ENCODE data around the gene KRTAP12-2.
"Not testable (repeated sequence)": the region's sequence is repeated elsewhere in the genome, so short reads cannot be mapped to it uniquely, and the experiment has no call there.

Gene KRTAP12-2

GRCh38 chr21:44699502-44700001 lies 32.8 kb upstream of the KRTAP12-2 start:
- no peaks in the 10 kb centered on the region for H3K36me3 ChIP-seq (replicated peaks)
- H3K4me3 ChIP-seq (ENCODE audit: low read depth, low read length) = no peak overlapping the region
- no peak for TF ChIP-seq CTCF (IDR thresholded peaks at IDR 0.05; ENCODE audit: low read depth, low read length, missing control alignments)
- H3K27me3 ChIP-seq (replicated peaks) = peaks cover 67% of the 10 kb centered on the region
- no peak overlapping the region for H3K27ac ChIP-seq
- in situ Hi-C loops (cut with HindIII; ENCODE audit: low pct_ligation_motif_present, low sequenced_read_pairs) = no loop called here
- no peak for DNase-seq

DNA sequence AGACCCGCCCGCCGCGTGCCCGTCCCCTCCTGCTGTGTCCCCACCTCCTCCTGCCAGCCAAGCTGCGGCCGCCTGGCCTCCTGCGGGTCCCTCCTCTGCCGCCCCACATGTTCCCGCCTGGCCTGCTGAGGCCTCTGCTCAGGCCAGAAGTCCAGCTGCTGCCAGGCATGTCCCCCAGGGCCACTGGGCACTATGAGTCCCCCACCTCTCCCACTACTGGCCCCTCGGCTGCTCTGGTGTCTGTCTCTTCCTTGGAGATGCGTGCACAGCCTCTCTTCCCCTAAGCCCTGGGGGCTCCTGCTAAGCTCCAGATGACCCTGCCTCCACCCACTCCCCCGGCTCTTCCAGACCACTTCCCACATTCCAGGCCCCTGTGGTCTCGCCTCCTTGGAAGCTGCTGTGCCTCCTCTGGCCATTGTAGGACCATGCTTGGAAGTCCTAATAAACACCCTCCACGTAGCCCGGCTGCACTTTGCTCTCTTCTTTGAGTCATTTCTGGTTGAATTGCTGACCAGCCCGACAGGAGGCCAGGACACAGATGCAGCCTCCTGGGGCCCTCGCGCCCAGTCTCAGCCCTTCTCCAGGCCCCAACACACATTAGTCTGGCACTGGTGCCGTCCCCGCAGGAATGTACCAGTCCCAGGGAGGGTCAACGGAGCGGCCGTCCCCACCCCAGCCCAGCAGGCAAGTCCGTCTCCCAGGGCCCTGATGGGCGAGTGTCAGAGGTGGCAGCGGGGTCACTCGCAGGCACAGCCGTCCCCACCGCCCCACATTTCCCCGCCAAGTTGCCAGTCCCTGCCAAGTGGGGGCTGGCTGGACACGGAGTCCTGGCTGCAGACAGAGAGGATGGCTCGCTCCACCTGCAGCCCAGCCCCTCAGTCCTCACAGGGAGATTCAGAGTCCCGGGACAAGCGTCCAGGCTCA lies 31.3 kb upstream of the KRTAP12-2 start:
- TF ChIP-seq CTCF (IDR thresholded peaks at IDR 0.05; ENCODE audit: low read depth, low read length, missing control alignments) = no peak
- Histone ChIP-seq H3K27ac (no peak overlapping the region), H3K36me3 (replicated peaks) (no peaks in the 10 kb centered on the region), H3K27me3 (replicated peaks) (peaks cover 52% of the 10 kb centered on the region), H3K4me3 (ENCODE audit: low read depth, low read length) (no peak overlapping the region)
- in situ Hi-C loops (cut with HindIII; ENCODE audit: low pct_ligation_motif_present, low sequenced_read_pairs) = no loop called here
- DNase-seq = no peak

DNA sequence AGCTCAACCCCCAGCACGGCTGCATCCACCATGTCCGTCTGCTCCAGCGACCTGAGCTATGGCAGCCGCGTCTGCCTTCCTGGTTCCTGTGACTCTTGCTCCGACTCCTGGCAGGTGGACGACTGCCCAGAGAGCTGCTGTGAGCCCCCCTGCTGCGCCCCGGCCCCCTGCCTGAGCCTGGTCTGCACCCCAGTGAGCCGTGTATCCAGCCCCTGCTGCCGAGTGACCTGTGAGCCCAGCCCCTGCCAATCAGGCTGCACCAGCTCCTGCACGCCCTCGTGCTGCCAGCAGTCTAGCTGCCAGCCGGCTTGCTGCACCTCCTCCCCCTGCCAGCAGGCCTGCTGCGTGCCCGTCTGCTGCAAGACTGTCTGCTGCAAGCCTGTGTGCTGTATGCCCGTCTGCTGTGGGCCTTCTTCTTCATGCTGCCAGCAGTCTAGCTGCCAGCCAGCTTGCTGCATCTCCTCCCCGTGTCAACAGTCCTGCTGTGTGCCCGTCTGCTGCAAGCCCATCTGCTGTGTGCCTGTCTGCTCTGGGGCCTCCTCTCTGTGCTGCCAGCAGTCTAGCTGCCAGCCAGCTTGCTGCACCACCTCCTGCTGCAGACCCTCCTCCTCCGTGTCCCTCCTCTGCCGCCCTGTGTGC lies 30.6 kb upstream of the KRTAP12-2 start, which contains the start of gene KRTAP10-12:
Gene KRTAP10-12 (plus strand): TSS at position 1 of the 639 bp plus-strand sequence. CDS start 30 bp downstream, at position 31.
- peaks cover 45% of the 10 kb centered on the region for H3K27me3 ChIP-seq (replicated peaks)
- in situ Hi-C loops (cut with HindIII; ENCODE audit: low pct_ligation_motif_present, low sequenced_read_pairs); H3K27ac ChIP-seq; DNase-seq; H3K4me3 ChIP-seq (ENCODE audit: low read depth, low read length); H3K36me3 ChIP-seq (replicated peaks): not testable (repeated sequence)

DNA sequence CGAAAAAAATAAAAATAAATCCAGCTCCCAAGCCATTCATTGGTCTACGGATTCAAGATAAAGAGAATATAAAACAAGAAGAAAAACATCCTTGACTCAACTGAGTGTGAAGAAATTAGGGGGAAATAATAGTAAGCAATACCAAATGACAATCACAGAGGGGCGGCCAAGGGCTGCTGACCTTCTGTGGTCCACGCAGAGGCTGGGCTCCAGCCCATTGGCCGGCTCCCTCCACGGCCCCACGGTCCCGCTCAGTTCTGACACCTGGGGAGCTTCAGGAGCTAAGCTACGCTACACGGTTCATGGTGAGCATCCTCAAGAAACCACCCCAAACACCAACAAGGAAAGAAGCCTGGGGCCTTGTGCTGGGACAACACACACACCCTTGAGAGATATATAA lies 29.8 kb upstream of the KRTAP12-2 start:
- H3K27ac ChIP-seq = no peak overlapping the region
- in situ Hi-C loops (cut with HindIII; ENCODE audit: low pct_ligation_motif_present, low sequenced_read_pairs) = no loop called here
- TF ChIP-seq CTCF (IDR thresholded peaks at IDR 0.05; ENCODE audit: low read depth, low read length, missing control alignments) = no peak
- peaks cover 42% of the 10 kb centered on the region for H3K27me3 ChIP-seq (replicated peaks)
- DNase-seq = no peak
- H3K4me3 ChIP-seq (ENCODE audit: low read depth, low read length) = no peak overlapping the region
- H3K36me3 ChIP-seq (replicated peaks) = no peaks in the 10 kb centered on the region

DNA sequence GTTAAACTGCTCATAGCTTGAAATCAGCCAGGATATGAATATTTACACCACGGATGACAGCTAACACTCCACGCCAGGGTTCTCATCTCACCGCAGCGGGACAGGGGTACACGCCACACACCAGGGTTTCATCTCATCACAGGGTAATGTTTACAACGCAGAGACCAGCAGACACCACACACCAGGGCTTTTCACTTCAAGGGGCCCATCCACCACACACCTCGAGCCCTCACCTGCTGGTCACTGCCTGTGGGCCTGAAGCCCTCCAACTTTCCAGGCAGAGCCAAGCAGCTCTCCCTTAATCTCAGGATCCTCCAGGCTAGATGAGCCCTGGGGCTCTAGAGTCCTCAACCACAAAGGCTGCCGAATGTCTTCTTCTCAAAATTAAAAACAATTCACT lies 28.9 kb upstream of the KRTAP12-2 start:
- Histone ChIP-seq H3K27ac (no peak overlapping the region), H3K27me3 (replicated peaks) (peaks cover 35% of the 10 kb centered on the region), H3K36me3 (replicated peaks) (no peaks in the 10 kb centered on the region), H3K4me3 (ENCODE audit: low read depth, low read length) (no peak overlapping the region)
- TF ChIP-seq CTCF (IDR thresholded peaks at IDR 0.05; ENCODE audit: low read depth, low read length, missing control alignments) = no peak
- in situ Hi-C loops (cut with HindIII; ENCODE audit: low pct_ligation_motif_present, low sequenced_read_pairs) = no loop called here
- no peak for DNase-seq

DNA sequence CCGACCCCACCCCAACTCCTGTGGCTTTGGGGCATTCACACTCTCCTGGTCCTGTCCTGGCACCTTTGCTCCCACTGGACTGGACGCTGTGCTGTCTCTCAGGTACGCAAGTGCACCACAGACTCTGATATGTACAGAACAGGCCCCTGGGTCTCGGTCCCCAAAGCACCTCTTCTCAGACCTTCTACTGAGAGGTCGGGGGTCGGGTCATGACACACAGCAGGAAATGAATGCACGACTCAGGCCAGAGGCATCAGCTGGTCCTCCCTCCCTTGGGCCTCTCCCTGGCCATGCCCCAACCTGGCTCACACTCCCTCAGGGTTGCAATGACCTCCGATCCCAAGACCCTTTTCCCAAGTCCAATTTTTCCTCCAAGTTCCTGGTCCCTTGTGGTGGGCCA lies 28.5 kb upstream of the KRTAP12-2 start:
- no peak for DNase-seq
- Histone ChIP-seq H3K27ac (no peak overlapping the region), H3K36me3 (replicated peaks) (no peaks in the 10 kb centered on the region), H3K4me3 (ENCODE audit: low read depth, low read length) (no peak overlapping the region), H3K27me3 (replicated peaks) (peaks cover 31% of the 10 kb centered on the region)
- no peak for TF ChIP-seq CTCF (IDR thresholded peaks at IDR 0.05; ENCODE audit: low read depth, low read length, missing control alignments)
- in situ Hi-C loops (cut with HindIII; ENCODE audit: low pct_ligation_motif_present, low sequenced_read_pairs) = no loop called here

Data from brain microvascular endothelial cell (primary cell).